Esophagus squamous epithelium (tissue), 5 donors: Measurements from ENCODE around the gene S100A12. TPM values are rescaled to one million over a fixed set of nuclear protein-coding genes. Genes with fewer than 3 reads are reported as not detected.
"Not testable (repeated sequence)": the region's sequence is repeated elsewhere in the genome, so short reads cannot be mapped to it uniquely, and the experiment has no call there.

Experiments
- DNase-seq: peaks from one replicate; lab custom pipeline; 2025; lab: John Stamatoyannopoulos, UW
- H3K27ac ChIP-seq, 4 donors: fragments of 200-600 bp; sonication (generic); one replicate each; pipeline ENCODE4 v1.5.1; 2016 to 2019; ENCODE audit warnings: mild to moderate bottlenecking in 1 of 4
- H3K27me3 ChIP-seq, 4 donors: fragments of 200-600 bp; sonication (generic); 1 replicate in 3 of 4; 2 replicates in 1 of 4; pipeline versions ENCODE4 v1.5.1 to v1.6.0; 2017 to 2021; ENCODE audit warnings: antibody characterized with exemption in 1 of 4
- H3K36me3 ChIP-seq, 3 donors: fragments of 200-600 bp; sonication (generic); one replicate each; pipeline ENCODE4 v1.5.1; 2016 to 2019
- H3K4me1 ChIP-seq, 3 donors: fragments of 200-600 bp; sonication (generic); one replicate each; pipeline ENCODE4 v1.5.1; 2017 to 2019
- H3K4me3 ChIP-seq, 4 donors: fragments of 200-600 bp; sonication (generic); 1 replicate in 3 of 4; 2 replicates in 1 of 4; pipeline ENCODE4 v1.5.1; 2016 to 2019; ENCODE audit warnings: mild to moderate bottlenecking in 2 of 4, moderate library complexity in 1 of 4
- H3K9me3 ChIP-seq, 3 donors: fragments of 200-600 bp; sonication (generic); one replicate each; pipeline ENCODE4 v1.5.1; 2016 to 2019
- CTCF ChIP-seq, 6 experiments: fragments of 450-650 bp in 4 of 6; fragments of 200-600 bp in 2 of 6; sonication (generic) in 2 of 6; IDR thresholded peaks; one replicate each; pipeline ENCODE4 v1.5.1; 2016 to 2019; ENCODE audit warnings: antibody characterized with exemption in 6 of 6, mild to moderate bottlenecking in 4 of 6, moderate library complexity in 4 of 6
- POLR2A ChIP-seq, 4 donors: fragments of 450-650 bp; IDR thresholded peaks; one replicate each; pipeline ENCODE4 v1.6.1; 2017; ENCODE audit warnings: antibody characterized with exemption in 4 of 4, mild to moderate bottlenecking in 4 of 4, moderate library complexity in 3 of 4
- WGBS, 2 donors: methylation state at CpG; one replicate each; pipeline ENCODE4 v1.1.5; 2018; 5-methylcytosine and 5-hydroxymethylcytosine counted together
- intact Hi-C: fragments of 100-400 bp; cut with DNase I; formaldehyde crosslinking; loops from one replicate; pipeline ENCODE4 v1.15.0; 2022
- total RNA-seq, 4 donors: library from RNA; depleted of rRNA; stranded (reverse); fragments of >200 nt; gene quantifications; one replicate each; pipeline ENCODE4 v1.1.0, GENCODE V29; 2016
- donor health status: DM: yes; HTN: yes; CAD: no.

S100A12 gene
- total RNA-seq, 4 donors from 2014 or later, result 16.2 to 154 (median 49.0) TPM

- intact Hi-C loops, result no loop called here
Measured at GRCh38 chr1:153348511-153349362, 26.7 kb downstream of the S100A12 start, which contains the start of gene PGLYRP4. Gene PGLYRP4 (minus strand): TSS chr1:153348841. CDS start chr1:153347932, 909 bp downstream.

GRCh38 chr1:153347856-153348255 is 27.6 kb downstream of the S100A12 start:
- Histone ChIP-seq H3K27ac (peak overlapping the region in 3 of 4 donors; percentile 56 to 79 (median 68)), H3K27me3 (peaks cover 0 to 71% (median 0%) of the 10 kb centered on the region in 4 donors), H3K4me1 (peaks cover 8 to 73% (median 16%) of the 10 kb centered on the region in 3 donors), H3K36me3 (no peaks in the 10 kb centered on the region), H3K9me3 (no peaks in the 10 kb centered on the region), H3K4me3 (peak overlapping the region in 1 of 4 donors; percentile 1)
- intact Hi-C loops, result no loop called here
- no peak for TF ChIP-seq CTCF (IDR thresholded peaks at IDR 0.05)
- no peak for TF ChIP-seq POLR2A (IDR thresholded peaks at IDR 0.05)
- 59 to 90% methylated on average over 2 to 7 of the region's 7 CpGs for WGBS, 2 donors
- DNase-seq, result no peak

More at GRCh38 chr1:153348511-153349362, 26.7 kb downstream of the S100A12 start, which contains the start of gene PGLYRP4:
- Histone ChIP-seq H3K36me3 (no peaks in the 10 kb centered on the region), H3K27ac (peak within 1 kb of the TSS; percentile 14 to 79 (median 62)), H3K4me3 (peak within 1 kb of the TSS in 1 of 4 donors; percentile 1), H3K27me3 (peaks cover 0 to 78% (median 0%) of the 10 kb centered on the region in 4 donors), H3K4me1 (peaks cover 7 to 64% (median 16%) of the 10 kb centered on the region in 3 donors), H3K9me3 (no peaks in the 10 kb centered on the region)
- no peak for DNase-seq
- TF ChIP-seq POLR2A (IDR thresholded peaks at IDR 0.05) (no peak), CTCF (IDR thresholded peaks at IDR 0.05) (peak in 1 of 6 experiments; percentile 3)
- WGBS, 2 donors, result 53 to 60% methylated on average over 6 of the region's 10 CpGs

- H3K9me3 ChIP-seq, DNase-seq: not testable (repeated sequence)
- peaks cover 0 to 66% (median 0%) of the 10 kb centered on the region in 4 donors for H3K27me3 ChIP-seq
Measured at GRCh38 chr1:153347049-153347448, 28.4 kb downstream of the S100A12 start.

GRCh38 chr1:153346077-153346723 is 29.2 kb downstream of the S100A12 start:
- peaks cover 0 to 57% (median 0%) of the 10 kb centered on the region in 4 donors for H3K27me3 ChIP-seq
- WGBS, 2 donors, result 35 to 44% methylated on average over 6 of the region's 6 CpGs
- H3K27ac ChIP-seq, result no peak overlapping the region
- no peaks in the 10 kb centered on the region for H3K9me3 ChIP-seq
- no peak for DNase-seq
- H3K36me3 ChIP-seq, result peaks cover 0 to 5% (median 0%) of the 10 kb centered on the region in 3 donors
- TF ChIP-seq POLR2A (IDR thresholded peaks at IDR 0.05) (no peak), CTCF (IDR thresholded peaks at IDR 0.05) (no peak)
- peaks cover 8 to 75% (median 16%) of the 10 kb centered on the region in 3 donors for H3K4me1 ChIP-seq
- no peak overlapping the region for H3K4me3 ChIP-seq
- intact Hi-C loops, result no loop called here

More at GRCh38 chr1:153347049-153347448, 28.4 kb downstream of the S100A12 start:
- H3K4me1 ChIP-seq, result peaks cover 8 to 75% (median 16%) of the 10 kb centered on the region in 3 donors
- intact Hi-C loops, H3K4me3 ChIP-seq, H3K36me3 ChIP-seq, H3K27ac ChIP-seq: not testable (repeated sequence)
- 73 to 87% methylated on average over 14 of the region's 14 CpGs for WGBS, 2 donors

GRCh38 chr1:153345187-153346076 is 30.0 kb downstream of the S100A12 start:
- WGBS, 2 donors, result 76 to 78% methylated on average over 9 to 12 of the region's 14 CpGs
- Histone ChIP-seq H3K9me3 (no peaks in the 10 kb centered on the region), H3K36me3 (peaks cover 0 to 7% (median 0%) of the 10 kb centered on the region in 3 donors), H3K4me1 (peaks cover 8 to 75% (median 16%) of the 10 kb centered on the region in 3 donors), H3K4me3 (no peak overlapping the region), H3K27ac (no peak overlapping the region), H3K27me3 (peaks cover 0 to 51% (median 0%) of the 10 kb centered on the region in 4 donors)
- no peak for DNase-seq
- intact Hi-C loops, result no loop called here
- TF ChIP-seq POLR2A (IDR thresholded peaks at IDR 0.05) (no peak), CTCF (IDR thresholded peaks at IDR 0.05) (no peak)
